GM23338 (cell line): Measurements from ENCODE around the gene GPRIN2. TPM values are rescaled to one million over a fixed set of nuclear protein-coding genes. Genes with fewer than 3 reads are reported as not detected.
A peak's percentile ranks its signal among the peaks of the same experiment; 100 is the strongest.

Source experiments
- ATAC-seq: fragments of 200-7000 bp; cut with Tn5 transposase; 3 replicates; pipeline ENCODE4 v1.9.1; 2020
- DNase-seq: peaks from one replicate; pipeline ENCODE4 v3.0.0-alpha.2; 2015; ENCODE audit warnings: low spot score
- H2AFZ ChIP-seq: fragments of 200-600 bp; sonication (generic); 2 replicates; pipeline ENCODE4 v1.8.0; 2016; ENCODE audit warnings: antibody characterized with exemption, mild to moderate bottlenecking, moderate library complexity
- H3F3A ChIP-seq: fragments of 200-600 bp; sonication (generic); replicated peaks from 2 replicates; pipeline ENCODE4 v1.8.0; 2017; ENCODE audit warnings: antibody characterized with exemption, mixed run types, low read depth
- H3K27ac ChIP-seq: fragments of 200-600 bp; sonication (generic); 2 replicates; pipeline ENCODE4 v1.6.1; 2016; ENCODE audit warnings: low read depth
- H3K27me3 ChIP-seq: fragments of 200-600 bp; sonication (generic); 2 replicates; pipeline ENCODE4 v1.8.0; 2016; ENCODE audit warnings: mild to moderate bottlenecking, mixed run types, moderate library complexity; ENCODE audit not compliant: insufficient read depth
- H3K36me3 ChIP-seq: fragments of 200-600 bp; sonication (generic); 2 replicates; pipeline ENCODE4 v1.8.0; 2016; ENCODE audit warnings: mild to moderate bottlenecking; ENCODE audit not compliant: insufficient read depth
- H3K4me1 ChIP-seq: fragments of 200-600 bp; sonication (generic); 2 replicates; pipeline ENCODE4 v1.8.0; 2016; ENCODE audit warnings: mild to moderate bottlenecking, moderate library complexity; ENCODE audit not compliant: insufficient read depth
- H3K4me2 ChIP-seq: fragments of 200-600 bp; sonication (generic); 2 replicates; pipeline ENCODE4 v1.7.1; 2017; ENCODE audit warnings: mixed run types
- H3K4me3 ChIP-seq: fragments of 200-600 bp; sonication (generic); 2 replicates; pipeline ENCODE4 v1.6.1; 2016; ENCODE audit warnings: mixed run types
- H3K79me2 ChIP-seq: fragments of 200-600 bp; sonication (generic); replicated peaks from 2 replicates; pipeline ENCODE4 v1.8.0; 2017; ENCODE audit warnings: mild to moderate bottlenecking; ENCODE audit not compliant: insufficient read depth
- H3K9me2 ChIP-seq: fragments of 200-600 bp; sonication (generic); 2 replicates; pipeline ENCODE4 v1.8.0; 2017; ENCODE audit not compliant: insufficient read depth
- H4K20me1 ChIP-seq: fragments of 200-600 bp; sonication (generic); replicated peaks from 2 replicates; pipeline ENCODE4 v1.8.0; 2017; ENCODE audit warnings: mild to moderate bottlenecking; ENCODE audit not compliant: insufficient read depth
- H3K27ac Mint-ChIP-seq: 2 replicates; pipeline ENCODE4 v1.8.0; 2020; ENCODE audit warnings: inconsistent platforms, mild to moderate bottlenecking, moderate library complexity, mixed read lengths
- H3K27me3 Mint-ChIP-seq: 3 replicates; pipeline ENCODE4 v1.8.0; 2022; ENCODE audit warnings: low read depth, mild to moderate bottlenecking, moderate library complexity, mixed read lengths, inconsistent platforms; ENCODE audit not compliant: insufficient read depth, poor library complexity
- H3K36me3 Mint-ChIP-seq: 3 replicates; pipeline ENCODE4 v1.8.0; 2021; ENCODE audit warnings: low read depth, mild to moderate bottlenecking, inconsistent platforms, moderate library complexity, mixed read lengths
- H3K4me1 Mint-ChIP-seq: 3 replicates; pipeline ENCODE4 v1.8.0; 2020; ENCODE audit warnings: mild to moderate bottlenecking, inconsistent platforms, mixed read lengths
- H3K4me3 Mint-ChIP-seq: 3 replicates; pipeline ENCODE4 v1.8.0; 2021; ENCODE audit warnings: moderate library complexity, mild to moderate bottlenecking, inconsistent platforms, mixed read lengths
- H3K9me3 Mint-ChIP-seq: 3 replicates; pipeline ENCODE4 v1.8.0; 2020; ENCODE audit warnings: moderate library complexity, mild to moderate bottlenecking, inconsistent platforms, mixed read lengths
- CREB1 ChIP-seq: fragments of 250-450 bp; sonication (Bioruptor Pico); IDR thresholded peaks from 2 replicates; pipeline ENCODE4 v1.5.0; 2020; ENCODE audit warnings: low read depth, mild to moderate bottlenecking, moderate library complexity
- EZH2 ChIP-seq: fragments of 200-600 bp; sonication (generic); IDR thresholded peaks from one replicate; pipeline ENCODE4 v1.8.0; 2017; ENCODE audit warnings: antibody characterized with exemption, mild to moderate bottlenecking, low read depth; ENCODE audit not compliant: unreplicated experiment
- EZH2phosphoT487 ChIP-seq: fragments of 200-600 bp; sonication (generic); IDR thresholded peaks from one replicate; pipeline ENCODE4 v1.8.1; 2018; ENCODE audit warnings: antibody characterized with exemption; ENCODE audit not compliant: unreplicated experiment
- NANOG ChIP-seq: IDR thresholded peaks from 2 replicates; pipeline ENCODE4 v1.6.1; 2016; ENCODE audit warnings: antibody characterized with exemption, borderline replicate concordance
- POLR2AphosphoS5 ChIP-seq: IDR thresholded peaks from 2 replicates; pipeline ENCODE4 v1.6.1; 2016; ENCODE audit warnings: antibody characterized with exemption, low read depth
- REST ChIP-seq: IDR thresholded peaks from one replicate; pipeline ENCODE4 v1.6.1; 2018; ENCODE audit warnings: antibody characterized with exemption; ENCODE audit not compliant: unreplicated experiment
- STAT1 ChIP-seq: IDR thresholded peaks from one replicate; pipeline ENCODE4 v1.6.1; 2016; ENCODE audit warnings: antibody characterized with exemption; ENCODE audit not compliant: unreplicated experiment
- ZNF114 ChIP-seq: fragments of 250-450 bp; sonication (Bioruptor Pico); IDR thresholded peaks from 2 replicates; pipeline ENCODE4 v1.5.0; 2020; ENCODE audit warnings: mild to moderate bottlenecking, moderate library complexity
- ZNF331 ChIP-seq: fragments of 250-450 bp; sonication (Bioruptor Pico); IDR thresholded peaks from 2 replicates; pipeline ENCODE4 v1.5.0; 2020; ENCODE audit warnings: low read depth, mild to moderate bottlenecking, moderate library complexity
- ZNF462 ChIP-seq: fragments of 250-450 bp; sonication (Bioruptor Pico); IDR thresholded peaks from 2 replicates; pipeline ENCODE4 v1.5.0; 2020; ENCODE audit warnings: mild to moderate bottlenecking, moderate library complexity
- polyA plus RNA-seq: library from polyadenylated mRNA; unstranded; fragments of >200 nt; fragmentation: Nextera tagmentation; extraction: Ambion mirVana; gene quantifications from 2 replicates; pipeline ENCODE4 v1.2.1, GENCODE V29; 2016
- total RNA-seq: library from RNA; depleted of rRNA; stranded (reverse); fragments of >200 nt; shearing (Covaris generic); gene quantifications from 2 replicates; pipeline ENCODE4 v1.2.3, GENCODE V29; 2014
- TF ChIP-seq, protein P1 (sequence below): IDR thresholded peaks from 2 replicates; pipeline ENCODE4 v1.6.1; 2016; ENCODE audit warnings: antibody characterized with exemption
- TF ChIP-seq, protein P2 (sequence below), 2 experiments: fragments of 200-600 bp in 1 of 2; sonication (generic) in 1 of 2; conservative IDR thresholded peaks; 2 replicates each; pipeline versions ENCODE4 v1.5.1 to v1.6.1; 2016 to 2017; ENCODE audit warnings: antibody characterized with exemption in 2 of 2, low read depth in 2 of 2, mild to moderate bottlenecking in 2 of 2, moderate library complexity in 1 of 2

GPRIN2 gene
- total and polyA plus RNA-seq, 2 experiments from 2014 or later: 2.9 to 28.5 TPM

DNA sequence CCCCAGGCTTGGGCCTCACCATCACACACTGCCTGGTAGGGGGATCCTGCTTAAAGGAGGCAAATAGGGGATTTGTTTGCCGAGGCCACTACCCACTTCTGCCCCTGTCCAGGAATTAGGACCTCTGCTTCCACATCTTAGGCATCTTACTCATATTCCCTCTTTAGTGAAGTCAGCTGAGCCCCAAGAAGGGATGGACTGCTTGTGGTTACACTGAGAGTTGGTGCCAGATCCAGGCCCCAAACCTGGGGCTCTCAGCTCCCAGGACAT lies 1.6 kb upstream of the GPRIN2 start:
- Histone ChIP-seq H3K27ac (no peak overlapping the region), H3K4me1 (peaks cover 20% of the 10 kb centered on the region), H4K20me1 (peaks cover 19% of the 10 kb centered on the region), H3K36me3 (no peaks in the 10 kb centered on the region; the same call in 1 of the 2 replicates), H3K4me2 (no peak overlapping the region), H3K9me2 (peaks cover 4% of the 10 kb centered on the region; the same call in 1 of the 2 replicates), H3F3A (0 out of 2 replicates have a peak, but pooled peaks cover 6% of the 10 kb centered on the region), H3K79me2 (peaks cover 10% of the 10 kb centered on the region; the same call in 1 of the 2 replicates), H2AFZ (peak overlapping the region; percentile 100; the same call in 1 of the 2 replicates), H3K27me3 (peaks cover 16% of the 10 kb centered on the region), H3K4me3 (no peak overlapping the region)
- DNase-seq (no peak), ATAC-seq (no peak)
- Mint-ChIP-seq H3K27ac (no peak overlapping the region), H3K9me3 (peaks cover 3% of the 10 kb centered on the region; the same call in 1 of the 3 replicates), H3K27me3 (peaks cover 11% of the 10 kb centered on the region), H3K4me3 (peak overlapping the region; percentile 73; the same call in 1 of the 3 replicates), H3K4me1 (peaks cover 4% of the 10 kb centered on the region; the same call in 2 of the 3 replicates), H3K36me3 (no peaks in the 10 kb centered on the region)
- TF ChIP-seq, protein P1, sequence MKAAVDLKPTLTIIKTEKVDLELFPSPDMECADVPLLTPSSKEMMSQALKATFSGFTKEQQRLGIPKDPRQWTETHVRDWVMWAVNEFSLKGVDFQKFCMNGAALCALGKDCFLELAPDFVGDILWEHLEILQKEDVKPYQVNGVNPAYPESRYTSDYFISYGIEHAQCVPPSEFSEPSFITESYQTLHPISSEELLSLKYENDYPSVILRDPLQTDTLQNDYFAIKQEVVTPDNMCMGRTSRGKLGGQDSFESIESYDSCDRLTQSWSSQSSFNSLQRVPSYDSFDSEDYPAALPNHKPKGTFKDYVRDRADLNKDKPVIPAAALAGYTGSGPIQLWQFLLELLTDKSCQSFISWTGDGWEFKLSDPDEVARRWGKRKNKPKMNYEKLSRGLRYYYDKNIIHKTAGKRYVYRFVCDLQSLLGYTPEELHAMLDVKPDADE: no peak
- TF ChIP-seq, protein P2, sequence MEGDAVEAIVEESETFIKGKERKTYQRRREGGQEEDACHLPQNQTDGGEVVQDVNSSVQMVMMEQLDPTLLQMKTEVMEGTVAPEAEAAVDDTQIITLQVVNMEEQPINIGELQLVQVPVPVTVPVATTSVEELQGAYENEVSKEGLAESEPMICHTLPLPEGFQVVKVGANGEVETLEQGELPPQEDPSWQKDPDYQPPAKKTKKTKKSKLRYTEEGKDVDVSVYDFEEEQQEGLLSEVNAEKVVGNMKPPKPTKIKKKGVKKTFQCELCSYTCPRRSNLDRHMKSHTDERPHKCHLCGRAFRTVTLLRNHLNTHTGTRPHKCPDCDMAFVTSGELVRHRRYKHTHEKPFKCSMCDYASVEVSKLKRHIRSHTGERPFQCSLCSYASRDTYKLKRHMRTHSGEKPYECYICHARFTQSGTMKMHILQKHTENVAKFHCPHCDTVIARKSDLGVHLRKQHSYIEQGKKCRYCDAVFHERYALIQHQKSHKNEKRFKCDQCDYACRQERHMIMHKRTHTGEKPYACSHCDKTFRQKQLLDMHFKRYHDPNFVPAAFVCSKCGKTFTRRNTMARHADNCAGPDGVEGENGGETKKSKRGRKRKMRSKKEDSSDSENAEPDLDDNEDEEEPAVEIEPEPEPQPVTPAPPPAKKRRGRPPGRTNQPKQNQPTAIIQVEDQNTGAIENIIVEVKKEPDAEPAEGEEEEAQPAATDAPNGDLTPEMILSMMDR (conservative IDR thresholded peaks at IDR 0.05; ENCODE audit: low read depth in 2 of 2): no peak
- TF ChIP-seq ZNF114 (no peak), REST (no peak), NANOG (no peak), EZH2 (no peak), POLR2AphosphoS5 (no peak), EZH2phosphoT487 (no peak), CREB1 (CRISPR knock-in tag) (no peak), ZNF462 (CRISPR knock-in tag) (no peak), ZNF331 (CRISPR knock-in tag) (no peak), STAT1 (no peak)
